Smooth muscle cell of the brain vasculature (primary cell): ENCODE results near the gene PCNX4.

Source experiments
- DNase-seq: peaks from one replicate; pipeline ENCODE4 v3.0.0-alpha.2; 2012; ENCODE audit warnings: low read depth, low spot score

PCNX4 gene

GRCh38 chr14:60101786-60102185, 10.1 kb downstream of the PCNX4 start:
- no peak for DNase-seq

- DNase-seq, result no peak
These were observed 10.7 kb downstream of the PCNX4 start for GRCh38 chr14:60102389-60102788.

DNA sequence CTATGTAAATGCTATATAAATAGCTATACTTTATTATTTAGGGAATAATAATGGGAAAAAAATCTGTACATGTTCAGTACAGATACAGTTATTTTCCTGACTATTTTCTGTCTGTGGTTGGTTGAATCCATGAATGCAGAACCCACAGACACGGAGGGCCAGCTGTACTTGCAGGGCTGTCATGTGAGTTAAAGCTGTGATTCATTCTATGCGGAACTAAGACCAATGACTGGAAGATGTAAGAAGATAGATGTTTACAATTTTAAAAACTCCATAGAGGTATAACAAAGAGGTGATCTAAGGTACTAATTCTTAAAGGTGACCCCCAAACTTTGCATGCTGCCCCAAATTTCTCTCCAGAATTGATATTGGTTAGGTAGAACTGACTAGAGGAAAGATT, 14.6 kb downstream of the PCNX4 start:
- DNase-seq, result no peak

GRCh38 chr14:60107477-60107876, 15.8 kb downstream of the PCNX4 start:
- no peak for DNase-seq

GRCh38 chr14:60111732-60112131, 20.0 kb downstream of the PCNX4 start:
- no peak for DNase-seq

- no peak for DNase-seq
These were observed 23.2 kb downstream of the PCNX4 start for GRCh38 chr14:60114881-60115280.

GRCh38 chr14:60116181-60116580, 24.5 kb downstream of the PCNX4 start:
- DNase-seq, result no peak

DNA sequence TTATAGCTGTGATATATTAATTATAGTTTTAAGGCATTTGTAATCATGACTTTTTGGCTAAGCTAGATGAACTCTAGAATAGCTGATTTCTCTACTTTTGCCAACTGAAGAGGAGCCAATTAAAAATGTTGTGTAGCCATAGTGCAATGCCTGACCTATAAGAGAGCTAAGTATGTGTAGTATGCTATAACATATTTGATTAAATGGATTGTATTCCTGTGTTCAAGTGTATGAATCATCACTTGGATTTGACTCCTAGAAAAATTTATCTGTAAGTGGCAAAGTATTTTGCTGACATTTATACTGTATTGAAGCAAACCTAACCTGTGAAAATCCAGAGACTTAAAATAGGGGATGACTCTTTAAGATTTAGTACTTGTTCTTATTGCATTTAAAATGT, 34.2 kb downstream of the PCNX4 start:
- no peak for DNase-seq

DNA sequence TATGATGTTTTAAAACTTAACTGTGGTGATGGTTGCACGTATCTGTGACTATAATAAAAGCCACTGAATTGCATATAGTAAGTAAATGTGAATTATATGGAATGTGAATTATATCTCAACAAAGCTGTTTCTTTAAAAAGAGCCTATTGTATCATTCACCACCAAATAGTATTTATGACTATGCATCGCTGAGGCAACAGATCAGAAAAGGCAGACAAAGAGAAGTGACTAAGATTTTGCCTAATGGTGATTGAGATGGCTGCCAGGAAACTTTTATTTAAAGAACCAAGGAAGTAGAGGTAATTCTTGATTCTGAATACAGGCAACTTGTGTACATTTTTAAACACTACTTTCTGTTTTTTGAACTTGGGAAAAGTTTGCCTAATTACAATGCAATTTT, 41.8 kb downstream of the PCNX4 start:
- no peak for DNase-seq

- no peak for DNase-seq
These were observed 43.0 kb downstream of the PCNX4 start for GRCh38 chr14:60134702-60135101.

- DNase-seq, result peak; percentile 33
These were observed 60.0 kb downstream of the PCNX4 start for GRCh38 chr14:60151715-60152114.

DNA sequence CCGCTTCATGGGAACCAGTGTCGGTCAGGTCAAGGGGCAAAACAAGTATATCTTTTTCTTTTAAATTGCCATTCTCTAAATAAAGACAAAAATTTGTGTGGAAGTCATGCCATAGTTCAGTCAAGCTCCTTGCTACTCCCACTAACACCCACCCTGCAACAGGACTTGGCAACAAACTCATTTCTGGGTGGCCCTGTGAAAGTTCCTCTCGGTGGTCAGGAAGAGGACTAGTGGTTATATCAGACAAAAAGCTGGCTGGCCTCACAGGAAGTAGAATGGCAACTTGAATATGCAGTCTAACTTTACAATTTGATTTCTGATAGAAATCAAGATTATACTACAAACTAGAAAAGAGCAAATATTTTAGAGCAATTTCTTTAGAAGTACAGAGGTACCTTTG, 62.3 kb downstream of the PCNX4 start:
- no peak for DNase-seq

DNA sequence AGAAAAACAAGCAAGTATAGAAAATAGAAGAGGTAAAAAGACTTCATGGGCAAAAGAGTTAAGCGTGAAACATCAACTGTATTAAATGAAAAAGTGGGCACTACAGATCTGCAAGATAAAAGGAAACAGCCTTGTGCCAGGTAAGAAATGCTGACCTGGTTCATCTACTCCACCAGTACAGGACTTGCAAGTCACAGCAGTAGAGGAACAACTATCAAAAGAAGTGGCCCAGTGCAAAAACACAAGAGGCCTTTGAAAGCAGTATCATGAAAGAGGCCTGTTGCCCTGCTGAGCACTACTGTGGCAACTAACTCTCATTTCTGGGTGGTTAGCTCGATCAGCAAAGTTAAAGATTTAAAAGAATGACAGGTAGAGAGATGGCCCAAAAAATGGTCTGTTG, 62.9 kb downstream of the PCNX4 start:
- DNase-seq, result no peak

DNA sequence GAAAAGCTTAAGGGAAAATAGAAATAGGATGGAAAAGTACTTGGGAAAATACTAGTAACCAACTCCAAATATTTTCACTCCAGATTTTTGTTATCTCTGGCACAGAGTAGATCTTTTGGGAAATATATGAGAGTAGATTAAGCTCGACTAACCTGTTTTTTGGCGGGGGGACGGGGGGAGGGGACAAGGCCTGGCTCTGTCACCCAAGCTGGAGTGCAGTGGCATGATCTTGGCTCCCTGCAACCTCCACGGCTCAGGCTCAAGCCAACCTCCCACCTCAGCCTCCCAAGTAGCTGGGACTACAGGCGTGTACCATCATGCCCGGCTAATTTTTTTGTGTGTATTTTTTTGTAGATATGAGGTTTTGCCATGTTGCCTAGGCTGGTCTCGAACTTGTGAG, 68.7 kb downstream of the PCNX4 start:
- DNase-seq, result no peak

GRCh38 chr14:60161196-60162107, 69.7 kb downstream of the PCNX4 start:
- DNase-seq, result no peak

- DNase-seq, result no peak
These were observed 72.0 kb downstream of the PCNX4 start for GRCh38 chr14:60163693-60164092.

- no peak for DNase-seq
These were observed 72.6 kb downstream of the PCNX4 start for GRCh38 chr14:60164404-60164711.

DNA sequence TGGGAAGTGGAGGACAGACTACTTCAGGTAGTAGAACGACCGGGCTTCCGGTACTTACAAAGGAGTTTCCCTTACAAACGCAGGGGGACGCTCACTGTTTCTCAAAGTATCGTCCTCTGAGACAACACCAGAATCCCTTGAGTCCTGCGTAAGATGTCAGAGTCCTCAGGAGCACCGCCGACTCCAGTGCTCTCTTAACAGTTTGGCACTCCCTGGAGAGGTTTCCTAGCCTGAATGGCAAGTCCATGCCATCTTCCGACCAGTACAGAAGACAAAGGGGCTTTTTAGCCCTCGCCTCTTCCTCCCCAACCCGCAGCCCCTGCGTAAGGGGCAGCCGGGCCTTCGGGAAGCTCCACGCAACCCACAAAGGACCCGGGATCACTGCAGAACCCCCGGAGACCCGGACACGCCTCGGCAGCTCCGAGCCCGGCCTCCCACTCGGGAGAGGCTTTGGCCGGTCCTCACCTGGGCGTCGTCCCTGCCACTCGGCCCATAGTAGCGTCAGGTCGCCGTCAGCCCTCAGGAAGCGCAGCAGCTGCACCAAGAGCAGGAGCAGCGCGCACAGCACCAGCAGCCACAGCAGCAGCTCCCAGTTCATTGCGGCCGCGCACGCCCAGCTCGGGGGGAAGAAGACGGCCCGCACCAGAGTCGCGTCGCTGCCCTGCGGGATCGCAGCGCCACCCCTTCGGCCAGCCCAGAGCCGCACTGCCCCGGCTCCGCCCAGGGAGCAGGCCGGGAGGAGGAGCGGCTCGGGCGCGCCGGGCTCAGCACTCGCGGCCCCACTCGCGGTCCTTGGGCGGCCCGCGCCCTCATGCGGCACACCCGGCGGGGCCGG, 73.2 kb downstream of the PCNX4 start, which contains the start of gene DHRS7:
Gene DHRS7 (minus strand): TSS at position 687 of the 835 bp plus-strand sequence. CDS start 89 bp downstream, at position 598.
- DNase-seq, result peak; percentile 45

DNA sequence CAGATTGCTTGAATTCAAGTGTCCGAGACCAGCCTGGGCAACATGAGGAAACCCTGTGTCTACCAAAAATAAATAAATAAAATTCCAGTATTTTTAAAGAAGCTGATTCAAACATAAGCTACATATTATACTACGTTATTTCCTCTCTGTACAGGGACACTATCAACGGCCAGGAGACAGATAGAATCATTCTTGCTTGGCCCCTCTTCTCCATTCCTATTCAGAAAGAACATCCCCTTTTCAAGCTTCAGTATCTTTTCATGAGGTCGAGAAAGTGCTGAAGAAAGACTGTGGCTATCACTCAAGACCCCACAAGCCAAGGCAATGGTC, 73.8 kb downstream of the PCNX4 start:
- DNase-seq, result no peak

DNA sequence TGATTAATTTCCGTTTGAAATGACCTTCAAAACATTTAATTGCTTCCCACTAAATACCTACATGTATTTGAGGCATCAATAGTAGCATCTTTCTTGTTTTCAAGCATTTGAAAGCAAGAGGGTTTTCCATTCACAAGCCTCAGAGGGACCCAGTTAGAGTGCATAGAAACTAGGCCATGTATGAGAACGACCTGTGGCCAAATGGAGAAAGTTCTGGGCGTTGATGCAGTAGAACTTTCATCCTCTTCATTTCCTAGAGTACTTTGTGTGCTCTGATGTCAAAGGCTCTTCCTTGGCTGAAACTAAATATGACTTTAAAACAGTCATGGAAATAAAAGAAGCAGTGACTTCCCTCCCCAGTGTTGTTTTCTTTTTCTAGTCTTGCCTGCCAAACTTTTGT, 74.4 kb downstream of the PCNX4 start:
- DNase-seq, result no peak

DNA sequence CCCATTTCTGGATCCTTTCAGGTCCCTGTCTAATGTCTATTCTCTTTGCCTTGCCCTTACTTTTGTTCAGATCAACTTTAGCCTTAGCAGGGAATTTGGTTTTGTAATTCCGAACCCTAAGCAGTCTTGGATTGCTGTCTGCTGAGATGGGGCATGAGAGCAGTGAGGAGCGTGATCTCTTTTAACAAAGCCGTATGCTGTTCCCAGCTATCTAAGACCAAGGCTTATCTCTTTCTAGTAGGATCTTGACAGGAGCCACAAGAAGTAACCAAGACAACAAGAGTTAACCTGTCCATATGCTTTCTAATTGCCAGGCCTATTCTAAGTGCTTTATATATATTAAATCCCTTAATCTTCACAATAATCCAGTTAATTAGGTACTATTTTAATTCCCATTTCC, 78.0 kb downstream of the PCNX4 start:
- DNase-seq, result no peak

DNA sequence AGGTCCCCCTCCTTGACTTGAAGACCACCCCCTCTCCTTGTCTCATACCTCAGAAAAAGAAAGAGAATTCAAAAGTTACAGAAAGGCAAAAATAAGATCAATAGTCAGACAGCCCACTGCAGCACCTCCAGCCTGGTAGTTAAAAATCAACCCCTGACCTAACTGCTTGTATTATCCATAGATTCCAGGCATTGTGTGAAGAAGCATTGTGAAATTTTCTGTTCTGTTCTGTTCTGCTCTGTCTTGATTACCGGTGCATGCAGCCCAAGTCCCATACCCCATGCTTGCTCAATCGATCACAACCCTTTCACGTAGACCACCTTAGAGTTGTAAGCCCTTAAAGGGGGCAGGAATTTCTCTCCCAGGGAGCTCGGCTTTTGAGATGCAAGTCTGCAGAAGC, 79.2 kb downstream of the PCNX4 start:
- DNase-seq, result no peak

DNA sequence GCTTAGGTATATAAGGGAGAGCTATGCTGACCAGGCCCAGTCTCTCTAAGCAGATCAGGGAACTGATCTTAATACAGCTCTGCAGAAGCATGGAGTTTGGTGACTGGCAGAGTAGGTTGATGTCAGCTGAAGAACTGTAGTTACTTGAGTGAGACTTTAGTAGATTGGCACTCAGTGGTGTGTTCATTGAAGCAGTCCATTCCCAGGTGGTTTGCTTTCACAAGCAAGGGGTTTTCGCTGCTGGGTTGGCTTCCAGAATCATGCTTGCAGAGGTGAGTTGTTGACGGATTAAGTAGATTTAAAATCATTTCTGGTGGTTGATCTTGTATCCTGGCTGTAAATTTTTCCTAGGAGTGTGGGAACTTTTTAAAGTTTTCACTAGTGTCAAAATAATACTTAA, 80.0 kb downstream of the PCNX4 start:
- no peak for DNase-seq
